Fibroblast of lung (primary cell): ENCODE results near the gene SERPINH1. TPM values are rescaled to one million over a fixed set of nuclear protein-coding genes. Genes with fewer than 3 reads are reported as not detected.

ENCODE experiments used
- DNase-seq, 2 donors: peaks; one replicate each; pipeline versions ENCODE4 v3.0.0 to v3.0.0-alpha.2; 2010; ENCODE audit warnings: low read depth in 2 of 2
- H2AFZ ChIP-seq: 2 replicates; pipeline ENCODE4 v1.5.1; 2012; ENCODE audit warnings: low read length, control low read depth, inconsistent platforms
- H3K27ac ChIP-seq: 2 replicates; pipeline ENCODE4 v1.5.1; 2011; ENCODE audit warnings: low read length, control low read depth; ENCODE audit not compliant: insufficient read depth
- H3K27me3 ChIP-seq: 2 replicates; pipeline ENCODE4 v1.5.1; 2011; ENCODE audit warnings: mild to moderate bottlenecking, low read length; ENCODE audit not compliant: control insufficient read depth, insufficient read depth
- H3K36me3 ChIP-seq: 2 replicates; pipeline ENCODE4 v1.5.1; 2011; ENCODE audit warnings: low read length; ENCODE audit not compliant: control insufficient read depth, insufficient read depth
- H3K4me1 ChIP-seq: 2 replicates; pipeline ENCODE4 v1.5.1; 2011; ENCODE audit warnings: low read length; ENCODE audit not compliant: control insufficient read depth, insufficient read depth; ENCODE audit errors: extremely low read depth
- H3K4me2 ChIP-seq: 2 replicates; pipeline ENCODE4 v1.5.1; 2011; ENCODE audit warnings: low read length, control low read depth; ENCODE audit not compliant: insufficient read depth; ENCODE audit errors: extremely low read depth
- H3K4me3 ChIP-seq, 4 experiments: fragments of 200-600 bp in 1 of 4; sonication (generic) in 1 of 4; replicated peaks in 1 of 4; 2 replicates each; pipeline ENCODE4 v1.5.1; 2011 to 2016; ENCODE audit warnings: low read length in 4 of 4, low read depth in 3 of 4, mild to moderate bottlenecking in 3 of 4, control low read depth in 2 of 4, inconsistent platforms in 1 of 4, mixed read lengths in 1 of 4; ENCODE audit not compliant: insufficient read depth in 1 of 4; ENCODE audit errors: control extremely low read depth in 1 of 4
- H3K79me2 ChIP-seq: 2 replicates; pipeline ENCODE4 v1.5.1; 2012; ENCODE audit warnings: mild to moderate bottlenecking, low read length, inconsistent platforms; ENCODE audit not compliant: control insufficient read depth, insufficient read depth
- H3K9ac ChIP-seq: 2 replicates; pipeline ENCODE4 v1.5.1; 2011; ENCODE audit warnings: mild to moderate bottlenecking, low read length, control low read depth; ENCODE audit not compliant: insufficient read depth
- H3K9me3 ChIP-seq: 2 replicates; pipeline ENCODE4 v1.5.1; 2012; ENCODE audit warnings: low read depth, low read length; ENCODE audit not compliant: control insufficient read depth, insufficient read depth
- H4K20me1 ChIP-seq: 2 replicates; pipeline ENCODE4 v1.5.1; 2011; ENCODE audit warnings: low read length; ENCODE audit not compliant: control insufficient read depth, insufficient read depth; ENCODE audit errors: extremely low read depth
- CTCF ChIP-seq, 2 donors: IDR thresholded peaks in 1 of 2; conservative IDR thresholded peaks in 1 of 2; 1 replicate in 1 of 2; 2 replicates in 1 of 2; pipeline ENCODE4 v1.5.1; 2011 to 2012; ENCODE audit warnings: low read length in 2 of 2, control low read depth in 1 of 2, inconsistent platforms in 1 of 2, low read depth in 1 of 2, mild to moderate bottlenecking in 1 of 2
- EZH2 ChIP-seq: IDR thresholded peaks from 2 replicates; pipeline ENCODE4 v1.5.1; 2012; ENCODE audit warnings: low read length, control low read depth, mild to moderate bottlenecking; ENCODE audit errors: missing control alignments
- polyA plus RNA-seq, 2 donors: library from polyadenylated mRNA; depleted of rRNA in 1 of 2; stranded (reverse) in 1 of 2; unstranded in 1 of 2; fragments of >200 nt; gene quantifications; 2 replicates each; pipeline ENCODE4 v1.2.1, GENCODE V29; 2011 to 2012; ENCODE audit warnings: missing spikeins in 1 of 2
- total RNA-seq: library from RNA; depleted of rRNA; stranded (reverse); fragments of >200 nt; gene quantifications from 2 replicates; pipeline ENCODE4 v1.2.1, GENCODE V29; 2014

Gene SERPINH1
- total and polyA plus RNA-seq, 2 donors (not counting 1 experiment from before 2014, with no cell fraction given), result 491 to 750 TPM

GRCh38 chr11:75518771-75519653 is 43.0 kb upstream of the SERPINH1 start:
- TF ChIP-seq EZH2, result no peak
- no peak for TF ChIP-seq CTCF (conservative IDR thresholded peaks at IDR 0.05 in 1 of 2, IDR thresholded peaks at IDR 0.05 in 1 of 2; ENCODE audit: low read depth in 1 of 2, low read length in 2 of 2)
- Histone ChIP-seq H3K27me3 (peaks cover 8% of the 10 kb centered on the region), H3K9ac (no peak overlapping the region), H3K4me2 (no peak overlapping the region), H3K4me1 (no peaks in the 10 kb centered on the region), H3K9me3 (no peaks in the 10 kb centered on the region), H2AFZ (no peak overlapping the region), H4K20me1 (no peaks in the 10 kb centered on the region), H3K4me3 (no peak overlapping the region), H3K36me3 (no peaks in the 10 kb centered on the region), H3K79me2 (no peaks in the 10 kb centered on the region), H3K27ac (no peak overlapping the region)
- no peak for DNase-seq

- Histone ChIP-seq H3K4me2 (no peak overlapping the region), H3K4me3 (no peak overlapping the region), H3K4me1 (no peaks in the 10 kb centered on the region), H4K20me1 (no peaks in the 10 kb centered on the region), H3K27ac (no peak overlapping the region), H3K36me3 (no peaks in the 10 kb centered on the region), H3K27me3 (peaks cover 19% of the 10 kb centered on the region), H3K9me3 (no peaks in the 10 kb centered on the region), H2AFZ (no peak overlapping the region), H3K9ac (no peak overlapping the region), H3K79me2 (no peaks in the 10 kb centered on the region)
- TF ChIP-seq CTCF (conservative IDR thresholded peaks at IDR 0.05 in 1 of 2, IDR thresholded peaks at IDR 0.05 in 1 of 2; ENCODE audit: low read depth in 1 of 2, low read length in 2 of 2), result no peak
- TF ChIP-seq EZH2, result no peak
- DNase-seq, result no peak
Observed at GRCh38 chr11:75520688-75521087, 41.4 kb upstream of the SERPINH1 start.

- DNase-seq, result no peak
- no peak overlapping the region for H3K4me3 ChIP-seq
Observed at GRCh38 chr11:75522286-75523044, 39.6 kb upstream of the SERPINH1 start.

More at GRCh38 chr11:75522286-75523044, 39.6 kb upstream of the SERPINH1 start:
- no peak overlapping the region for H2AFZ ChIP-seq
- H3K4me1 ChIP-seq, result no peaks in the 10 kb centered on the region
- TF ChIP-seq CTCF (conservative IDR thresholded peaks at IDR 0.05 in 1 of 2, IDR thresholded peaks at IDR 0.05 in 1 of 2; ENCODE audit: low read depth in 1 of 2, low read length in 2 of 2), result no peak
- no peak for TF ChIP-seq EZH2
- no peaks in the 10 kb centered on the region for H3K79me2 ChIP-seq
- no peak overlapping the region for H3K27ac ChIP-seq
- peaks cover 17% of the 10 kb centered on the region for H3K27me3 ChIP-seq
- no peaks in the 10 kb centered on the region for H3K36me3 ChIP-seq
- H3K4me2 ChIP-seq, result no peak overlapping the region
- no peaks in the 10 kb centered on the region for H3K9me3 ChIP-seq
- H4K20me1 ChIP-seq, result no peaks in the 10 kb centered on the region
- no peak overlapping the region for H3K9ac ChIP-seq
